ENCODE results near the gene UBE2R2.

UBE2R2 gene

DNA sequence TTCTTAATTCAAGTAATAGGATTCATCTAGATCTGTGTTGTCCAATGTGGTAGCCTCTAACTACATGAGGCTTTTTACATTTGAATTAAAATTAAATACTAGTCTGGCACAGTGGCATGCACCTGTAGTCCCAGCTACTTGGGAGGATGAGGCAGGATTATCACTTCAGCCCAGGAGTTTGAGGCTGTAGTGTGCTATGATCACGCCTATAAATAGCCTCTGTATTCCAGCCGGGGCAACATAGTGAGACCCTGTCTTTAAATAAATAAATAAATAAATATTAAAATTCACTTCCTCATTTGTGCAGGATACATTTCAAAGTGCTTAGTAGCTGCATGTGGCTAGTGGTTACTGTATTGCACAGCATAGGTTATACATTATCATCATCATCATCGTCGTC, 91.8 kb downstream of the UBE2R2 start:
- Histone ChIP-seq H3K36me3 (ENCODE audit: control insufficient read depth, insufficient read depth, low read length) (peaks cover 5% of the 10 kb centered on the region), H3K27ac (ENCODE audit: insufficient read depth, low read depth, low read length, poor library complexity, severe bottlenecking) (no peak overlapping the region), H3K4me1 (ENCODE audit: control insufficient read depth, insufficient read depth, low read length) (peaks cover 2% of the 10 kb centered on the region), H3K27me3 (ENCODE audit: control insufficient read depth, insufficient read depth, low read length, poor library complexity, severe bottlenecking) (no peaks in the 10 kb centered on the region), H3K9me3 (ENCODE audit: control insufficient read depth, low read length) (no peaks in the 10 kb centered on the region), H3K4me3 (ENCODE audit: insufficient read depth, low read depth, low read length) (no peak overlapping the region)
- WGBS, 2 experiments, result 86 to 91% methylated on average over 3 to 4 of the region's 4 CpGs

DNA sequence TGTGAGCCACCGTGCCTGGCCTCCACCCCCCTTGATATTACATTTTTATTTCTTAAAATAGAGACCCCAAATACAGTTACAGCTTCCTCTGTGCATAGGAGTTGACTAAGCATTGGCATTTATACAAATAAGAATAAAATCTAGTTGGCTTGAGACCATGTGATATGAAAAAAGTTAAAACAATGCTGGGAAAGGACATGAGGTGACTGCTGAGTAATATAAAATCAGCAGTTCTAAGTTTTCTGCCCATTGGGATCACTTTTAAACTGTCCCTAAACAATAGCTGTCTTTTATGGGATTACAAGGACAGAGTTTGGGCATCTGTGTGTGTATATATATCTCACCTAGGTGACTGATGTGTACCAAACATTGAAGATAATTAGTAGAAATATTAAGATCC, 96.6 kb downstream of the UBE2R2 start:
- WGBS, 2 experiments, result 90 to 100% methylated on average over 1 of the region's 1 CpG
- H3K9me3 ChIP-seq (ENCODE audit: control insufficient read depth, low read length), result no peaks in the 10 kb centered on the region
- H3K36me3 ChIP-seq (ENCODE audit: control insufficient read depth, insufficient read depth, low read length), result peaks cover 23% of the 10 kb centered on the region
- H3K4me3 ChIP-seq (ENCODE audit: insufficient read depth, low read depth, low read length), result no peak overlapping the region
- H3K4me1 ChIP-seq (ENCODE audit: control insufficient read depth, insufficient read depth, low read length), result no peaks in the 10 kb centered on the region
- no peak overlapping the region for H3K27ac ChIP-seq (ENCODE audit: insufficient read depth, low read depth, low read length, poor library complexity, severe bottlenecking)
- H3K27me3 ChIP-seq (ENCODE audit: control insufficient read depth, insufficient read depth, low read length, poor library complexity, severe bottlenecking), result no peaks in the 10 kb centered on the region

DNA sequence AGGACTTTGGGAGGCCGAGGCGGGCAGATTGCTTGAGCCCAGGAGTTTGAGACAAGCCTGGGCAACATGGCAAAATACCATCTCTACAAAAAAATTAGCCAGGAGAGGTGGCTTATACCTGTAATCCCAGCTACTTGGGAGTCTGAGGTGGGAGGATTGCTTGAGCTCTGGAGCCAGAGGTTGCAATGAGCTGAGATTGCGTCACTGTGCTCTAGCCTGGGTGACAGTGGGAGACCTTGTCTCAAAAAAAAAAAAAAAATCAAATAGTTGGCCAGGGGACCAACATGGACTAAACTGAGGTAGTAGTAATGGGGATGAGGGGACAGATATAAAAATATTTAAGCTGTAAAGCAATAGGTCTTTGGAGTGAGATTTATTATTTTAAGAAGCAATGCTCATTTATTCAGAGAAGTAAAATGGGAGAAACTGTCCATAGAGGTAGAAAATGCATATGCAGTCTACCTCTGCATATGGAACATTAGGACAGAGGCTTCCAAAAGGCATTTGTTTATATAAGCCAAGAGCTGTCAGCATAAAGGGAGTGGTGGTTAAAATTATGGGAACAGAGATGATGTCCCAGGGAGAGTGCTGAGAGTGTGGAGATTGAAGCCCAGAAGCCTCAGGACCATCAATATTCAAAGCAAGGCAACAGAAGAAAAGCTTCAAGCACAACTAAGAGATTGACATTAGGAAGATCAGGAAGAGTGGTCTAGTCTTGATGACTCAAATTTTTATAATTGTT, 98.1 kb downstream of the UBE2R2 start:
- Histone ChIP-seq H3K36me3 (ENCODE audit: control insufficient read depth, insufficient read depth, low read length) (peaks cover 23% of the 10 kb centered on the region), H3K27ac (ENCODE audit: insufficient read depth, low read depth, low read length, poor library complexity, severe bottlenecking) (no peak overlapping the region)

DNA sequence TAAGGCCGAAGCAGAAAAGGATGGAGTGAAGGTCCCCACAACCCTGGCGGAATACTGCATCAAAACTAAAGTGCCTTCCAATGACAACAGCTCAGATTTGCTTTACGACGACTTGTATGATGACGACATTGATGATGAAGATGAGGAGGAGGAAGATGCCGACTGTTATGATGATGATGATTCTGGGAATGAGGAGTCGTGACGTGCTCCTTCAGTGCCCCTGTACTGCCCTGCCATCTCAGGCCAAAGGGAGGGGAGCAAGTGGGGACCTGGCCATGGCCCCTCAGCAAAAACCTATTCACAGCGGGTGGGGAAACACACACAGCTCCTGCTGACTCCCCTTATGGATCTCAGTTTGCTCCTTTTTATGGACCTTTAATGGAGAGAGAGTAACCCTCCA, 100.1 kb downstream of the UBE2R2 start:
- peaks cover 28% of the 10 kb centered on the region for H3K36me3 ChIP-seq (ENCODE audit: control insufficient read depth, insufficient read depth, low read length)
- WGBS, 2 experiments, result 95 to 96% methylated on average over 9 of the region's 9 CpGs

More for the DNA sequence above, 98.1 kb downstream of the UBE2R2 start:
- no peaks in the 10 kb centered on the region for H3K4me1 ChIP-seq (ENCODE audit: control insufficient read depth, insufficient read depth, low read length)
- WGBS, 2 experiments, result 80 to 82% methylated on average over 3 of the region's 3 CpGs
- H3K4me3 ChIP-seq (ENCODE audit: insufficient read depth, low read depth, low read length), result no peak overlapping the region
- H3K27me3 ChIP-seq (ENCODE audit: control insufficient read depth, insufficient read depth, low read length, poor library complexity, severe bottlenecking), result no peaks in the 10 kb centered on the region
- no peaks in the 10 kb centered on the region for H3K9me3 ChIP-seq (ENCODE audit: control insufficient read depth, low read length)

DNA sequence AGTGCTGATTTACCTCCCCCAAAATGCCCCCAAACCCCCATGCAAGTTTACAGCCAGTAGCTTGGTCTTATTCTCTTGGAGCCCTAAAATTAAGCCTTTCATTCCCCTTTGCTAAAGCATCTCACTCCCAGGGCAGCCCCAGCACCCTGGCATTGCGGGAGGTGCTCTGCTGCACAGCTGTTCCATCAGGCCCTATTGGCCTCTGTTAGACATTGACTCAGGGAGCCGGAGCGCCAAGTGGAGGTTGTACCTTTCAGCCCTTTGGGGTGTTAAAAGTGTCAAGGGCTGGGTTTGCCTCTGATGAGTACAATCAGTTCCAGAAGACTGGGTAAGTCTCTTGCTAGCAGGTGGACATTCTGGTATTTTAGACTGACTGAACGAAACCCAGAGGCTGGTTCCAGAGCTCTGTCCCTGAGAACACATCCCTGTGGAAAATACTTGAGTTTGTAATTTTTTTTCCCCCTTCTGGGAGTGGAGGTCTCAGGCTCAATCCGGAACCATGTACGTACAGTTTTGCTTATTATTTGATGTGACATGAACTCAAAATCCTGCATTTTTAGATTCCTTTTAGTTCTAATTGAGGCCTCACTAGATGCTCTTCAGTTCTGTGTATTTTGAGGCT, 102.4 kb downstream of the UBE2R2 start:
- 98 to 99% methylated on average over 6 of the region's 6 CpGs for WGBS, 2 experiments
- Histone ChIP-seq H3K27ac (ENCODE audit: insufficient read depth, low read depth, low read length, poor library complexity, severe bottlenecking) (no peak overlapping the region), H3K36me3 (ENCODE audit: control insufficient read depth, insufficient read depth, low read length) (peaks cover 47% of the 10 kb centered on the region), H3K9me3 (ENCODE audit: control insufficient read depth, low read length) (no peaks in the 10 kb centered on the region), H3K27me3 (ENCODE audit: control insufficient read depth, insufficient read depth, low read length, poor library complexity, severe bottlenecking) (no peaks in the 10 kb centered on the region), H3K4me1 (ENCODE audit: control insufficient read depth, insufficient read depth, low read length) (no peaks in the 10 kb centered on the region), H3K4me3 (ENCODE audit: insufficient read depth, low read depth, low read length) (no peak overlapping the region)

More for the DNA sequence above, 100.1 kb downstream of the UBE2R2 start:
- H3K4me3 ChIP-seq (ENCODE audit: insufficient read depth, low read depth, low read length), result no peak overlapping the region
- H3K27ac ChIP-seq (ENCODE audit: insufficient read depth, low read depth, low read length, poor library complexity, severe bottlenecking), result no peak overlapping the region
- H3K27me3 ChIP-seq (ENCODE audit: control insufficient read depth, insufficient read depth, low read length, poor library complexity, severe bottlenecking), result no peaks in the 10 kb centered on the region
- H3K9me3 ChIP-seq (ENCODE audit: control insufficient read depth, low read length), result no peaks in the 10 kb centered on the region
- no peaks in the 10 kb centered on the region for H3K4me1 ChIP-seq (ENCODE audit: control insufficient read depth, insufficient read depth, low read length)

DNA sequence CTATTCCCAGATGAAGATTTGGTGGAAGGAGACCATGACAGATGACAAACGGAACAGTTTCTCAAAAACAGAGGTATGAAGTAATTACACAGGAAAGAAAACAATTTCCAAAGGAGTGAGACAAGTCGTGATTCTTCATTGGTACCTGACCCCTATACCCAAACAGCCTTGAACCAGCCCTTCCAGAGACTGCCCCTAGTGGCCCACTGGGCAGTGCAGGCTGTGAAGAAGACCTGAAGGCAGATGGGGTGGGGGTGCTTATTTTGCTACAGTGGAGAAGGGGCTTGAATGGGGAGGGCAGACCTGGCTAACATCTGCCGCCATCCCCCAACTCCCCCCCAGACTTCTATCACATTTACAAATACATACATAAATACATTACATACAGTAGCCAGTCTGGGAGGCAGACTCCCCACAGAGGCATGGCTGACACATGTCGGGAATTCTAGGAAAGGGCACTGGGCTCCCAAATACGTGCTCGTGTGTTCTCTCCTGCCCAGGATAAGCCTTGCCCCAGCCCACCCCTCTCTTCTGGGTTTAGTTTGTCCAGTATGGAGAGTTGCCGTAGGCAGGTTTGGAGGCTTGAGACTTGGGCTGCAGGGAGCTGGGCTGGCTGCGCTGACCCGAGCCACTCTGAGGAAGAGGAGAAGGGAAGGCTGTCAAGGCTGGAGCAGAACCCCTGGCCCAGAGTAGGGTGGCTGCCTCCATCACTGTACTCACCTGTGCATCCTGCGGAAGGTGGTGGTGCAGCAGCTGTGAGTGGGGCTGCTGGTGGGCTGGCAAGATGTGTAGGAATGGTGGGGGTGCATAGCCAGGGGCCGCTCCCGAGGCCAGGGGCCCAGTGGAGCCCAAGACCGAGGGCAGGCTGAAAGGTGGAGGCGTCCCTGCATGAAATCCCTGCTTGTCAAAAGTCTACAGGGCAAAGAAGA, 105.3 kb downstream of the UBE2R2 start:
- Histone ChIP-seq H3K4me1 (ENCODE audit: control insufficient read depth, insufficient read depth, low read length) (peaks cover 11% of the 10 kb centered on the region), H3K36me3 (ENCODE audit: control insufficient read depth, insufficient read depth, low read length) (peaks cover 38% of the 10 kb centered on the region), H3K27me3 (ENCODE audit: control insufficient read depth, insufficient read depth, low read length, poor library complexity, severe bottlenecking) (no peaks in the 10 kb centered on the region), H3K9me3 (ENCODE audit: control insufficient read depth, low read length) (no peaks in the 10 kb centered on the region), H3K27ac (ENCODE audit: insufficient read depth, low read depth, low read length, poor library complexity, severe bottlenecking) (no peak overlapping the region), H3K4me3 (ENCODE audit: insufficient read depth, low read depth, low read length) (no peak overlapping the region)
- WGBS, 2 experiments, result 92 to 93% methylated on average over 14 of the region's 14 CpGs

DNA sequence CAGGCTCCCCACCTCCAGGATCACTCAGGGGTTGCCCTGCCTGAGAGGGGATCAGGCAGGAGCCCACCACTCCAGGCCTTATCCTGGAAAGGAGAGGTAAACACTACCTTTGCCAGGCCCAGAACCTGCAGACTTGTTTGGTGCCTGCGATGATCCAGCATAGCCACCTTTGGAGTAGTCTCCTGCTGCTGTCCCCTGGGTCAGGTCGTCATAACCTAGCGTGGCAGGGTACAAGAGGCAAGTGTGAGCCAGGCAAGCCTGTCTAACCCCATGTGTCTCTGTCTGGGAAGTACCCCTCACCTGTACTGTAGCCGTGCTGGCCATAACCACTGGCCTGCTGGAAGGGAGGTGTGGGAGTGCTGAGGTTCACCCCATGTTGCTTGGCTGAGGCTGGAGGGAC, 106.1 kb downstream of the UBE2R2 start:
- 94 to 95% methylated on average over 4 of the region's 4 CpGs for WGBS, 2 experiments
- Histone ChIP-seq H3K4me1 (ENCODE audit: control insufficient read depth, insufficient read depth, low read length) (peaks cover 11% of the 10 kb centered on the region), H3K36me3 (ENCODE audit: control insufficient read depth, insufficient read depth, low read length) (peaks cover 32% of the 10 kb centered on the region), H3K27me3 (ENCODE audit: control insufficient read depth, insufficient read depth, low read length, poor library complexity, severe bottlenecking) (no peaks in the 10 kb centered on the region), H3K4me3 (ENCODE audit: insufficient read depth, low read depth, low read length) (no peak overlapping the region), H3K27ac (ENCODE audit: insufficient read depth, low read depth, low read length, poor library complexity, severe bottlenecking) (no peak overlapping the region), H3K9me3 (ENCODE audit: control insufficient read depth, low read length) (no peaks in the 10 kb centered on the region)

DNA sequence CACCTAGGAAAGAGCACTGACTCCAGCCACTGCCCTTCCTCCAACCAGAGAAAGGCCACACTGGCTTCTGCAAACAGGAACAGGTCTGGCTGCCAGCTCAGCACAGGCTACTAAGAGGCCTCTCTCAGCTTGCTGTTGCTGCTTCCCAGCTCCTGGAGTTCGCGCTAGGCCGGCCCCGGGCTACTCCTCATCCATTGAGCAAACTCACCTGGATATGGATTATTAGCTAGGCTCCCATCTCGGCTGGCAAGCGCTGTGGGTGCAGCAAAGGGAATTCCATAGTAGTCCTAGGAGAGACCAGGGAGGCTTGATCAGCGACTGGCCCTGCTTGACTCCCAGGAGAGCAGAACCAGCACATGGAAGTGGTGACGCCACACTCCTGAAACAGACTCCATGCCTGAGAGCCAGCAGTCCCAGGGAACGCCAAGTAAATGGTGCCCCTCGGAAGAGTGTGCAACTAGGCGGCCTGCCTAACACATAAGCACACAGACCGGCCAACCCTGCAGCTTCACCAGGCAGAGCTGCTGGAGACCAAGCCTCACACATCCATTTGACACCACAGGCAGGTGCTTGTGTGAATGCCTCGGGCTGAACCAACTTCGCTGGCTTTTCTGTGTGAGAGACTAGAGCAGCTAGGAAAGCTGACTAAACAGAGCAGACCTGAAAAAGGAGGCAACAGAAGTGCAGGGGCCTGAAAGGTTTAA, 107.2 kb downstream of the UBE2R2 start:
- H3K36me3 ChIP-seq (ENCODE audit: control insufficient read depth, insufficient read depth, low read length), result peaks cover 35% of the 10 kb centered on the region
- peaks cover 11% of the 10 kb centered on the region for H3K4me1 ChIP-seq (ENCODE audit: control insufficient read depth, insufficient read depth, low read length)
- H3K27me3 ChIP-seq (ENCODE audit: control insufficient read depth, insufficient read depth, low read length, poor library complexity, severe bottlenecking), result no peaks in the 10 kb centered on the region
- no peak overlapping the region for H3K4me3 ChIP-seq (ENCODE audit: insufficient read depth, low read depth, low read length)
- no peaks in the 10 kb centered on the region for H3K9me3 ChIP-seq (ENCODE audit: control insufficient read depth, low read length)
- H3K27ac ChIP-seq (ENCODE audit: insufficient read depth, low read depth, low read length, poor library complexity, severe bottlenecking), result no peak overlapping the region
- 91 to 92% methylated on average over 14 of the region's 14 CpGs for WGBS, 2 experiments

DNA sequence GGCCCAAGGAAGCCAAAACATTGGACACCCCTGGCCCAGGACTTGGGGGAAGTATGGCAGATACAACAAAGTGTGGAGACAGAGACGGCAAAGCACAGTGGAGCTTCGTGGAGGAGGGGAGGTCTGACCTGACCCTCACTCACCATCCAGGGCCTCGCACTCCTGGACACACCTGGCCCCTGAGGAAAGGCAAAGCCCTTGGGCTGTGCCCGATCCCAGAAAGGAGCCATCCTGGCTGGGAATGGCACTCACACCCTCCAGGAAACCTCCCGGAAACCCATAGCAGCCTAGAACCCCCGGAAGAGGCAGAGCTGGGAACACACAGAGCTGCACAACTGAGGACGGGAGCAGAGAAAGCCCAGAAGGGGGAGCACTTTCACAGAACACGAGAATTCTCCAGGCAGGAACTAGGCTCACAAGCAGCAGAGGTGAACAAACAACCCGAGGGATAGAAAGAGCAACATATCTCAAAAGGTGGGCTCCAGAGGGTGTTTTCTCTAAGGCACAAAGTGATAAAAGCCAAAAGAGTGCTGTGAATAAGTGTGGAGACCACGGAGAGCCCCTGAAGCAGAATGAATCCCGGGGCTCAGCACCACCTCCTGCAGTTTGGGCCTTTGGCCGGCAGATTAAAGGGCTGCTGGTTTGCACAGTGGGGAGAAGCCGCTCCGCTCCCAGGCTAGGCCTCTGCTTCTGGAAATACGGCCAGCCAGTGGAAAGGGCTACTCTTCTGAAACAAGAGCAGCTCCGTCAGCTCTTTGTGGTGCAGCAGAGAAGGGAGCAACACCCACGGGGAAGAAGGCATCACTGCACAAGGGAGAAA, 108.2 kb downstream of the UBE2R2 start:
- no peak overlapping the region for H3K4me3 ChIP-seq (ENCODE audit: insufficient read depth, low read depth, low read length)
- no peaks in the 10 kb centered on the region for H3K27me3 ChIP-seq (ENCODE audit: control insufficient read depth, insufficient read depth, low read length, poor library complexity, severe bottlenecking)
- peaks cover 37% of the 10 kb centered on the region for H3K36me3 ChIP-seq (ENCODE audit: control insufficient read depth, insufficient read depth, low read length)
- 54% methylated on average over 17 of the region's 17 CpGs for WGBS, 2 experiments
- H3K27ac ChIP-seq (ENCODE audit: insufficient read depth, low read depth, low read length, poor library complexity, severe bottlenecking), result peak overlapping the region; percentile 71
- no peaks in the 10 kb centered on the region for H3K9me3 ChIP-seq (ENCODE audit: control insufficient read depth, low read length)
- H3K4me1 ChIP-seq (ENCODE audit: control insufficient read depth, insufficient read depth, low read length), result peaks cover 11% of the 10 kb centered on the region

All from ectodermal cell (in vitro differentiated cells).